PC-9 (cell line): ENCODE data around the gene CYFIP1.

Source experiments
- CTCF ChIP-seq: fragments of 200-600 bp; sonication (generic); conservative IDR thresholded peaks from 2 replicates; pipeline ENCODE4 v1.6.1; 2017; ENCODE audit warnings: mixed run types, antibody characterized with exemption, mild to moderate bottlenecking, moderate library complexity
- EZH2 ChIP-seq: fragments of 200-600 bp; sonication (generic); IDR thresholded peaks from 2 replicates; pipeline ENCODE4 v1.8.0; 2017; ENCODE audit warnings: antibody characterized with exemption, low read depth

DNA sequence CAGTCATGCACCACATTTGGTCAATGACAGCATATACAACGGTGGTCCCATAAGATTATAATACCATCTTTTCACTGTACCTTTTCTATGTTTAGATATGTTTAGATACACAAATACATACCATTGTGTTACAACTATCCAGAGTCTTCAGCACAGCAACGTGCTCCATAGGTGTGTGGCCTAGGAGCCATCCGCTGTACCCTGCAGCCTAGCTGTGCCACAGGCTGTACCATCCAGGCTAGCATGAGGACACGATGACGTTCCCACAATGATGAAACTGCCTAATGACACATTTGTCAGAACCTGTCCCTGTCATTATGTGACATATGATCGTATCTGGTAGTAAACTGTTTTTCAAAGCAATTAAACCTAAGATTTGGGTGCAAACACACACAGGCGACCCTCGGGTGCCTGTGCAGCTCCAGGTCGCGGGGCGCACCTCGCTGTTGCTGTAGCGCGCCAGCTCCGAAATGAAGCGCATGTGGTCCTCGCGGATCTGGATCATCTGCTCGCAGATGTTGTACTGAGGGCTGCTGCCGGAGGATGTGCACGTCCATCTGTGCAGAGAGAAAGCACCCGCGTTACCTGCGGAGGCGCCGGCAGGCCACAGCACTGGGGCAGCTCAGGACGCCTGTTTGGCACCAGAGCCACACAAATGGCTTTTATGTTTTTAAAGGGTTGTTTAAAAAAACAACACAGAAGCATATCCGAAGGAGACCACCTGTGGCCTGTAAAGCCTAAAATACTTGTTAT, 48.2 kb downstream of the CYFIP1 start:
- TF ChIP-seq EZH2 (no peak), CTCF (no peak)
